Neuron (in vitro differentiated cells): ENCODE data around the gene CAMK1D.
"Not testable (repeated sequence)": the region's sequence is repeated elsewhere in the genome, so short reads cannot be mapped to it uniquely, and the experiment has no call there.

Experiments
- H2AFZ ChIP-seq: one replicate; pipeline ENCODE4 v1.6.1; 2013; ENCODE audit warnings: low read depth, mild to moderate bottlenecking, inconsistent platforms, low read length, moderate library complexity
- H3K27me3 ChIP-seq: one replicate; pipeline ENCODE4 v1.6.1; 2013; ENCODE audit warnings: low read length; ENCODE audit not compliant: insufficient read depth
- H3K36me3 ChIP-seq: one replicate; pipeline ENCODE4 v1.6.1; 2013; ENCODE audit warnings: low read length; ENCODE audit not compliant: insufficient read depth
- H3K4me1 ChIP-seq: one replicate; pipeline ENCODE4 v1.6.1; 2013; ENCODE audit warnings: low read length; ENCODE audit not compliant: insufficient read depth
- H3K4me3 ChIP-seq: 2 replicates; pipeline ENCODE4 v1.5.1; 2013; ENCODE audit warnings: mild to moderate bottlenecking, low read length, moderate library complexity
- H3K9me3 ChIP-seq: one replicate; pipeline ENCODE4 v1.6.1; 2013; ENCODE audit warnings: low read length

The CAMK1D gene

DNA sequence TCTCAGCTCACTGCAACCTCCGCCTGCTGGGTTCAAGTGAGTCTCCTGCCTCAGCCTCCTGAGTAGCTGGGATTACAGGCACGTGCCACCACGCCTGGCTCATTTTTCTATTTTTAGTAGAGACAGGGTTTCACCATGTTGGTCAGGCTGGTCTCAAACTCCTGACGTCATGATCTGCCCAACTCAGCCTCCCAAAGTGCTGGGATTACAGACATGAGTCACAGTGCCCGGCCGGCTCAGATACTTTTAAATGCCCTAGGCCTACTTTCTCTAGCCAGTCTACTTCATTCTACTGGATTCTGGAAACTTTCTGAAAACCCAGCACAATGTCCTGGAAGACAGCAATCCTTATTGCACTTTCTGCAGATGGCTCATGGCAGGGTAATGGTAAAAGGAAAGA, 516.2 kb downstream of the CAMK1D start:
- H3K36me3 ChIP-seq: not testable (repeated sequence)

DNA sequence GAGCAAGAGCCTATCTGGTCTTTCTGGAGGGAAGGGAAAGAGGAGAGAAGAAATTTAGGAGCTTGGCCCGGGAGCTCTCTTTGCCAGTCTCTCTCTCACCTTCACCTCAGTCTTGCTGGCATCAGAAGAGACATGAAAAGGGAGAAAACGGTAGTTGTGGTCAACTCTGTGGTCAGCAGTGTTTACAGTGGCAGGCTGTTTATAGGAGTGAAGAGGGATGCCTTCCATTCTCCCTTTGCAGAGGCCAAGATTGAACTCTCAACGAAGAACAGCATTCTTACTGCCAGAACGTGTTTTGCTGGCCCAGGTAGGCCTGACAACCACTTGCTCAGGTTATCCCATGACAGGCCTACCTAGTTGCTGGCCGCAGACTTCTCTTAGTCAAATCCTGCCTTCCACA, 518.9 kb downstream of the CAMK1D start:
- Histone ChIP-seq H3K4me3 (no peak overlapping the region), H3K36me3 (no peaks in the 10 kb centered on the region), H3K4me1 (no peaks in the 10 kb centered on the region), H3K9me3 (no peaks in the 10 kb centered on the region), H3K27me3 (no peaks in the 10 kb centered on the region), H2AFZ (no peak overlapping the region)

More for the DNA sequence above, 516.2 kb downstream of the CAMK1D start:
- not testable (repeated sequence) for H3K9me3 ChIP-seq, H3K27me3 ChIP-seq, H3K4me3 ChIP-seq, H2AFZ ChIP-seq, H3K4me1 ChIP-seq

DNA sequence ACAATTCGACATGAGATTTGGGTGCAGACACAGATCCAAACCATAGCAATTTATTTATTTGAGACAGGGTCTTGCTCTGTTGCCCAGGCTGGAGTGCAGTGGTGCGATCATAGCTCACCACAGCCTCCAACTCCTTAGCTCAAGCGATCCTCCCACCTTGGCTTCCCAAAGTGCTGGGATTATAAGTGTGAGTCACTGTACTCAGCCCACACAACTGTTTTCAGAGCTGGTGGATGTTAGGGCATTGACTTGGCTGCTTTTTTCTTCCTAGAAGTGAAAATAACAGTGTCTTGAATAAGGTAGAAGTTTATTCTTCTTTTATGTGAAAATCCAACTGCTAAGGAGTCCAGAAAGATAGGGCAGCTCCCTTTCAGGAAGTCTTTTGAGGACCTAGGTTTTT, 520.1 kb downstream of the CAMK1D start:
- H3K4me3 ChIP-seq: no peak overlapping the region
- no peaks in the 10 kb centered on the region for H3K36me3 ChIP-seq
- no peaks in the 10 kb centered on the region for H3K27me3 ChIP-seq
- H2AFZ ChIP-seq: no peak overlapping the region
- no peaks in the 10 kb centered on the region for H3K4me1 ChIP-seq
- H3K9me3 ChIP-seq: no peaks in the 10 kb centered on the region

DNA sequence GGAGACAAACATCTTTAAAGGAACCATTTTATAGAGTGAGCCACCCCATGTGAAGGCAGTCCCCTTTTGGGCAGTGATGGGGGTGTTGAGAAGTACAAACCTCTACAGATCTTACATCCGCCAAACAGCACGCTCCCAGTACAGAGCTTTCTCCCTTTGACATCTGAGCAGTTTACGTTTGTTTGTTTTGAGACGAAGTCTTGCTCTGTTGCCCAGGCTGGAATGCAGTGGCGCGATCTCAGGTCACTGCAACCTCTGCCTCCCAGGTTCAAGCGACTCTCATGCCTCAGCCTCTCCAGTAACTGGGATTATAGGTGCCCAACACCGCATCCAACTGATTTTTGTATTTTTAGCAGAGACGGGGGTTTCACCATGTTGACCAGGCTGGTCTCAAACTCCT, 523.2 kb downstream of the CAMK1D start:
- no peak overlapping the region for H2AFZ ChIP-seq
- no peak overlapping the region for H3K4me3 ChIP-seq
- H3K4me1 ChIP-seq: no peaks in the 10 kb centered on the region
- H3K36me3 ChIP-seq: no peaks in the 10 kb centered on the region
- H3K9me3 ChIP-seq: no peaks in the 10 kb centered on the region
- H3K27me3 ChIP-seq: no peaks in the 10 kb centered on the region

DNA sequence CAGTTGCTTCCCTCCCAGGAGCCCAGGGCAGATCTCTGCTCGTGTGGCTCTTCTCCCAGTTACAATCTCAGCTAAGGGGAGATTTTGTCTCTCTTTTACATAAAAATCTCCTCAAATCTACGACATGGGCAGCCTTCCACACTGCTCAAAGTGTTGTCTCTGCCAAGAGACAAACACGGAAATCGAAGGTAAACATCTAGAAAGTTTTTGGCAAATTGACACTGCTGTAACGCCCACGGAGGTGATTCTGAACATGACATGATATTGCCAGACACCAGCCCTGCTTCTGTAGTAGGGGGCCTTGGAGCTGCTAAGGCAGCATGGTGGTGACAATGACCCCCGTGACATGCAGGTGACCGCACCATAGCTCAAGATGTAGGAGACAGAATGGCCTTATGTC, 523.8 kb downstream of the CAMK1D start:
- Histone ChIP-seq H3K36me3 (no peaks in the 10 kb centered on the region), H3K9me3 (no peaks in the 10 kb centered on the region), H2AFZ (no peak overlapping the region), H3K4me1 (no peaks in the 10 kb centered on the region), H3K4me3 (no peak overlapping the region), H3K27me3 (no peaks in the 10 kb centered on the region)

DNA sequence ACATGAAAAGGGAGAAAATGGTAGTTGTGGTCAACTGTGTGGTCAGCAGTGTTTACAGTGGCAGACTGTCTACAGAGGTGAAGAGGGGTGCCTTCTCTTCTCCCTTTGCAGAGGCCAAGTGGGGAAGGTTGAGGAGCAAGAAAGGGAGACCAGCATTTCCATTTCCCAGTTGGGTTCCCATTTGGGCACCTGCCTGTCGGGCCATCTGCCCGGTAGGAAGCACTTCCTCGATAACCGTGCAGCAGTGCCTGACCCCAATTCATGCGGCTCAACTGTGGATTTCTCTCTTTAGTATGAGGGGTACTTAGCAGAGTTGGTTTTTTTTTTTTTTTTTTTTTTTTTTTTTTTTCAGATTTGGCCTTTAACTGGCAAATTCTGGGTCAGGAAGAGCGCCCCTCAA, 525.2 kb downstream of the CAMK1D start:
- Histone ChIP-seq H3K36me3 (no peaks in the 10 kb centered on the region), H3K9me3 (no peaks in the 10 kb centered on the region), H2AFZ (no peak overlapping the region), H3K4me1 (no peaks in the 10 kb centered on the region), H3K4me3 (no peak overlapping the region), H3K27me3 (no peaks in the 10 kb centered on the region)

DNA sequence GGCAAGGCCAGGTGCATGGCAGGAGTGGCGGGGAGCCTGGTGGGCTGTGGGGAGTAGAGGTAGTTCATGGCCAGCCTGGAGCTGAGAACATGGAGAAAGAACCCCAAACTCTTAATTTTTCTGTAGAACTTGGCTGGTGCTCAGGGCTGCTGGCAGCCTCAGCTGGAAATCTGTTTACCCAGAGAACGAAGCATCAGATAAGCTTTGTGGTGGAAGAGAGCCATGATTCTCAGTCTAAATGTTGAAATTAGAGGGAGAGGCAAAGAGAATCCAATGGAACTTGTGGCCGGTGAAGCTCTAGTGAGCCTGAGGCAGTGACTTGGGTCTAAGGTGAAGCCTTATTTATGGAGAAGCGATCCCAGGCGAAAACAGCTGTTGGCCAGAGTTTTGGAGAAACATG, 525.8 kb downstream of the CAMK1D start:
- Histone ChIP-seq H3K27me3 (no peaks in the 10 kb centered on the region), H3K4me3 (no peak overlapping the region), H3K36me3 (no peaks in the 10 kb centered on the region), H3K9me3 (no peaks in the 10 kb centered on the region), H3K4me1 (no peaks in the 10 kb centered on the region), H2AFZ (no peak overlapping the region)

DNA sequence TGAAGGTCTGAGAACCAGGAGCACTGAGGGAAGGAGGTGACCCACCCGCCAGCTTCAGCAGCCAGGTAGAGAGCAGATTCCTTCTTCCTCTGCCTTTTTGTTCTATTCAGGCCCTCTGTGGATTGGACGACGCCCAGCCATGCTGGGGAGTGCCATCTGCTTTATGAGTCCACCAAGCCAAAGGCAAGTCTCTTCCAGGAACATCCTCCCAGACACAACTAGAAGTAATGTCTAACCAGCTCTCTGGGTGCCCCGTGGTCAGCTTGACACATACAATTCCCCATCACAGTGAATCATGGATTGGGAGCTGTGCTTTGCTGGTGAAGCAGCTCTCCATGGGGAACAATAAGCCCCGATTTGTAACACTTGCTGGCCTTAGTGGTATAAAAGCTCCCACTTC, 526.9 kb downstream of the CAMK1D start:
- Histone ChIP-seq H2AFZ (no peak overlapping the region), H3K36me3 (no peaks in the 10 kb centered on the region), H3K9me3 (no peaks in the 10 kb centered on the region), H3K27me3 (no peaks in the 10 kb centered on the region), H3K4me3 (no peak overlapping the region), H3K4me1 (no peaks in the 10 kb centered on the region)

DNA sequence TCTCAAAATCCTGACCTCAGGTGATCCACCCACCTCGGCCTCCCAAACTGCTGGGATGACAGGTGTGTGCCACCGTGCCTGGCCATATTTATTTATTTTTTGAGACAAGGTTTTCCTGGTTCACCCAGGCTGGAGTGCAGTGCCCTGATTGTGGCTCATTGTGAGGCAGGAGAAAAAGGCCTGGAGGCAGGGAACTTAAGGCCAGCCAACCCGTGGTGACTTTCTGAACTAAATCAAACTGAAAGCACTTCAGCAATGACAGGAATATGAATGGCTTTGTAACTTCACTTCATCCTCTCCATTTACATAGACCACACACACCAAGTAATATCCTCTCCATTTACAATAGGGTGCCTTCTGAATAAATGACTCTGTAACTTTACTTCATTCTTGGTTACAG, 527.8 kb downstream of the CAMK1D start:
- no peaks in the 10 kb centered on the region for H3K4me1 ChIP-seq
- H3K27me3 ChIP-seq: no peaks in the 10 kb centered on the region
- no peaks in the 10 kb centered on the region for H3K9me3 ChIP-seq
- no peaks in the 10 kb centered on the region for H3K36me3 ChIP-seq
- H2AFZ ChIP-seq: no peak overlapping the region
- H3K4me3 ChIP-seq: no peak overlapping the region

DNA sequence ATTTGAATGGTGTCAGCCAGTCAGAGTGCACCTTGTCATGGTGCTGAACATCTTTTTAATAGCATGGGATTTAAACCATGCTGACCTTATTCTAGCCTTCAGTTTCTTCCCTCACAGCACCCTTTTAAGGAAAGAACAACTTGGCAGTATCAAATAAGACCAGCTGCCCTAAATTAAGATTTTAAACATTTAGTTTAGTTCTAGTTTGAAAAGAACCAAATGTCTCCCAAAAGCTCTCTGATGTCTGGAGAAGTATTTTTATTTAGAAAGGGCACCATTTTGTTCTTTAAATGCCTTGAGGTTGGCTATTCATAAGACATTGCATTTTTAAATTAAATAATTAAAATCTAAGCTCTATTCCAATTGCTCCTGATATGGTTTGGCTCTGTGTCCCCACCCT, 531.1 kb downstream of the CAMK1D start:
- Histone ChIP-seq H3K9me3 (no peaks in the 10 kb centered on the region), H3K4me1 (no peaks in the 10 kb centered on the region), H3K4me3 (no peak overlapping the region), H3K27me3 (no peaks in the 10 kb centered on the region), H2AFZ (no peak overlapping the region), H3K36me3 (no peaks in the 10 kb centered on the region)

DNA sequence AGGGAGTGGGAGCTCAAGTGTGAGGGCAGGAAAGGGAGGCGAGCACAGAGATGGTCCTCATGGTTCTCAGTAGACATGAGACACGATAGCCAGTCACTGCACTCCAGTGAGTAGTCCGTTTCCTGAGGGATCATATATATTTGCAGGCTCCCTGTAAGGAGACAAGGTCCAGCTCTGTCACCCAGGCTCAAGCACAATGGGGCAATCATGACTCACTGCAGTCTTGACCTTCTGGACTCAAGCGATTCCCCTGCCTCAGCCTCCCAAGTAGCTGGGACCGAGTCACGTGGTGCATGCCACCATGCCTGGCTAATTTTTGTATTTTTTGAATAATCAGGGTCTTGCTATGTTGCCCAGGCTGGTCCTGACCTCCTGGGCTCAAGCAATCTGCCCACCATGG, 535.5 kb downstream of the CAMK1D start:
- Histone ChIP-seq H3K4me1 (no peaks in the 10 kb centered on the region), H3K27me3 (no peaks in the 10 kb centered on the region), H3K36me3 (no peaks in the 10 kb centered on the region), H2AFZ (no peak overlapping the region), H3K4me3 (no peak overlapping the region), H3K9me3 (no peaks in the 10 kb centered on the region)
